ENCODE results near the gene LHFPL6. TPM values are rescaled to one million over a fixed set of nuclear protein-coding genes. Genes with fewer than 3 reads are reported as not detected.

The LHFPL6 gene
- total and polyA plus RNA-seq, 2 experiments from 2014 or later: 7.8 to 9.5 TPM

DNA sequence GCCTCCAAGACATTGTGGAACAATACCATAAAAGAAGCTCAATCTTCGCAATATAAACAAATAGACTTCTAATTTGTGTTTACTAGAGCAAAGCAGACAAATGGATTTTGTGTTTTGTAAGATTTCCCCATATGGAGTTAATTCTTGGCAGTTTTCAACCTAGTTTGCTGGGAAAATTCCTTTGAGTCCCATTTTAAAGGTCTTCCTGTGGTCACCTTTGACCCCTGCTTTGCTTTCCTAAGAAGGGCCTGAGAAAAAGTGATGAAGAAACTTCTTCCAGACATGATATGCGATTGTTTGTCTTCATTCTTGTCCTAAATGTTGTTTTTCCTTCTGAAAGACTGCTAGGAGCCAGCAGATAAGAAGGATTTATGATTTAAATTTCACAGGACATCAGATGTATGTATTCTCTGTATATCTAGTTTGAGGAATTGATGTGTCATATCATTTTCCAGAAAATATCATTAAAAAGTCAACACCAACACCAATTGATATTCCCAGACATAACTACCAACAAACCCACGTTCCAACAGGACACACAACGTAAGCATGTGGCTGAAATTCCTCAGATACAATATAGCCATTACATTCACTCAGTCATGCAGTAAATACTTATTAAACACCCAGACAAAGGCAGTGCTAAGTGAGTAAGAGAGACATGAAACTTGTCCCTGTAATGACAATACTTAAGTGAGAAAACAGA is 276.4 kb downstream of the LHFPL6 start (continued):
- TF ChIP-seq EZH2 (IDR thresholded peaks at IDR 0.05; ENCODE audit: low read depth, unreplicated experiment) (no peak), CREB1 (CRISPR knock-in tag; IDR thresholded peaks at IDR 0.05; ENCODE audit: low read depth) (no peak), ZNF114 (CRISPR knock-in tag; IDR thresholded peaks at IDR 0.05) (no peak), POLR2AphosphoS5 (IDR thresholded peaks at IDR 0.05; ENCODE audit: low read depth) (no peak), ZNF331 (CRISPR knock-in tag; IDR thresholded peaks at IDR 0.05; ENCODE audit: low read depth) (no peak)
- TF ChIP-seq, protein P1, sequence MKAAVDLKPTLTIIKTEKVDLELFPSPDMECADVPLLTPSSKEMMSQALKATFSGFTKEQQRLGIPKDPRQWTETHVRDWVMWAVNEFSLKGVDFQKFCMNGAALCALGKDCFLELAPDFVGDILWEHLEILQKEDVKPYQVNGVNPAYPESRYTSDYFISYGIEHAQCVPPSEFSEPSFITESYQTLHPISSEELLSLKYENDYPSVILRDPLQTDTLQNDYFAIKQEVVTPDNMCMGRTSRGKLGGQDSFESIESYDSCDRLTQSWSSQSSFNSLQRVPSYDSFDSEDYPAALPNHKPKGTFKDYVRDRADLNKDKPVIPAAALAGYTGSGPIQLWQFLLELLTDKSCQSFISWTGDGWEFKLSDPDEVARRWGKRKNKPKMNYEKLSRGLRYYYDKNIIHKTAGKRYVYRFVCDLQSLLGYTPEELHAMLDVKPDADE (IDR thresholded peaks at IDR 0.05): no peak
- TF ChIP-seq, protein P2, sequence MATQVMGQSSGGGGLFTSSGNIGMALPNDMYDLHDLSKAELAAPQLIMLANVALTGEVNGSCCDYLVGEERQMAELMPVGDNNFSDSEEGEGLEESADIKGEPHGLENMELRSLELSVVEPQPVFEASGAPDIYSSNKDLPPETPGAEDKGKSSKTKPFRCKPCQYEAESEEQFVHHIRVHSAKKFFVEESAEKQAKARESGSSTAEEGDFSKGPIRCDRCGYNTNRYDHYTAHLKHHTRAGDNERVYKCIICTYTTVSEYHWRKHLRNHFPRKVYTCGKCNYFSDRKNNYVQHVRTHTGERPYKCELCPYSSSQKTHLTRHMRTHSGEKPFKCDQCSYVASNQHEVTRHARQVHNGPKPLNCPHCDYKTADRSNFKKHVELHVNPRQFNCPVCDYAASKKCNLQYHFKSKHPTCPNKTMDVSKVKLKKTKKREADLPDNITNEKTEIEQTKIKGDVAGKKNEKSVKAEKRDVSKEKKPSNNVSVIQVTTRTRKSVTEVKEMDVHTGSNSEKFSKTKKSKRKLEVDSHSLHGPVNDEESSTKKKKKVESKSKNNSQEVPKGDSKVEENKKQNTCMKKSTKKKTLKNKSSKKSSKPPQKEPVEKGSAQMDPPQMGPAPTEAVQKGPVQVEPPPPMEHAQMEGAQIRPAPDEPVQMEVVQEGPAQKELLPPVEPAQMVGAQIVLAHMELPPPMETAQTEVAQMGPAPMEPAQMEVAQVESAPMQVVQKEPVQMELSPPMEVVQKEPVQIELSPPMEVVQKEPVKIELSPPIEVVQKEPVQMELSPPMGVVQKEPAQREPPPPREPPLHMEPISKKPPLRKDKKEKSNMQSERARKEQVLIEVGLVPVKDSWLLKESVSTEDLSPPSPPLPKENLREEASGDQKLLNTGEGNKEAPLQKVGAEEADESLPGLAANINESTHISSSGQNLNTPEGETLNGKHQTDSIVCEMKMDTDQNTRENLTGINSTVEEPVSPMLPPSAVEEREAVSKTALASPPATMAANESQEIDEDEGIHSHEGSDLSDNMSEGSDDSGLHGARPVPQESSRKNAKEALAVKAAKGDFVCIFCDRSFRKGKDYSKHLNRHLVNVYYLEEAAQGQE (IDR thresholded peaks at IDR 0.05; ENCODE audit: unreplicated experiment): no peak

DNA sequence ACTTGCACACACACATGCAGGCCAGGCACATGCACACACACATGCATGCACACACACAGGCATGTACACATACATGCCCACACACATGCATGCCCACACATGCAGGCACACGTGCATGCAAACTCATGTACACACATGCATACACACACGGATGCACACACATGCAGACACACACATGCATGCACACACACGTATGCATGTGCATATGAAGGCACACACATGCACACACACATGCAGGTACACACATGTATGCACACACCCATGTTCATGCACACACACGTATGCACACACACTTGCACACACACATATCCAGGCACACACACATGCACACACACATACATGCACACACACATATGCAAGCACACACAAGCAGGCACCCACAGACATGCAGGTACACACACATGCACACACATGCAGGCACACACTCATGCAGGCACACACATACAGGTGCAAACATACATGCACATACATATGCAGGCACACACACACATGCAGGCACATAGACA is 278.1 kb downstream of the LHFPL6 start:
- no peak for ATAC-seq
- Histone ChIP-seq H3F3A (replicated peaks; ENCODE audit: low read depth) (no peaks in the 10 kb centered on the region), H3K9me2 (ENCODE audit: insufficient read depth) (peaks cover 7% of the 10 kb centered on the region; the same call in 1 of the 2 replicates), H2AFZ (no peak overlapping the region), H3K36me3 (ENCODE audit: insufficient read depth) (no peaks in the 10 kb centered on the region), H3K4me2 (no peak overlapping the region), H3K27ac (ENCODE audit: low read depth) (no peak overlapping the region), H4K20me1 (replicated peaks; ENCODE audit: insufficient read depth) (no peaks in the 10 kb centered on the region), H3K27me3 (ENCODE audit: insufficient read depth) (no peaks in the 10 kb centered on the region), H3K79me2 (replicated peaks; ENCODE audit: insufficient read depth) (no peaks in the 10 kb centered on the region), H3K4me1 (ENCODE audit: insufficient read depth) (peaks cover 13% of the 10 kb centered on the region), H3K4me3 (no peak overlapping the region)
- Mint-ChIP-seq H3K27ac (no peak overlapping the region), H3K4me1 (peaks cover 18% of the 10 kb centered on the region), H3K4me3 (no peak overlapping the region), H3K9me3 (peaks cover 2% of the 10 kb centered on the region; the same call in 2 of the 3 replicates), H3K27me3 (ENCODE audit: insufficient read depth, low read depth, poor library complexity) (no peaks in the 10 kb centered on the region), H3K36me3 (ENCODE audit: low read depth) (peaks cover 2% of the 10 kb centered on the region)
- TF ChIP-seq, protein P3, sequence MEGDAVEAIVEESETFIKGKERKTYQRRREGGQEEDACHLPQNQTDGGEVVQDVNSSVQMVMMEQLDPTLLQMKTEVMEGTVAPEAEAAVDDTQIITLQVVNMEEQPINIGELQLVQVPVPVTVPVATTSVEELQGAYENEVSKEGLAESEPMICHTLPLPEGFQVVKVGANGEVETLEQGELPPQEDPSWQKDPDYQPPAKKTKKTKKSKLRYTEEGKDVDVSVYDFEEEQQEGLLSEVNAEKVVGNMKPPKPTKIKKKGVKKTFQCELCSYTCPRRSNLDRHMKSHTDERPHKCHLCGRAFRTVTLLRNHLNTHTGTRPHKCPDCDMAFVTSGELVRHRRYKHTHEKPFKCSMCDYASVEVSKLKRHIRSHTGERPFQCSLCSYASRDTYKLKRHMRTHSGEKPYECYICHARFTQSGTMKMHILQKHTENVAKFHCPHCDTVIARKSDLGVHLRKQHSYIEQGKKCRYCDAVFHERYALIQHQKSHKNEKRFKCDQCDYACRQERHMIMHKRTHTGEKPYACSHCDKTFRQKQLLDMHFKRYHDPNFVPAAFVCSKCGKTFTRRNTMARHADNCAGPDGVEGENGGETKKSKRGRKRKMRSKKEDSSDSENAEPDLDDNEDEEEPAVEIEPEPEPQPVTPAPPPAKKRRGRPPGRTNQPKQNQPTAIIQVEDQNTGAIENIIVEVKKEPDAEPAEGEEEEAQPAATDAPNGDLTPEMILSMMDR (conservative IDR thresholded peaks at IDR 0.05; ENCODE audit: low read depth in 2 of 2): no peak
- TF ChIP-seq STAT1 (IDR thresholded peaks at IDR 0.05; ENCODE audit: unreplicated experiment): no peak
- TF ChIP-seq EZH2 (IDR thresholded peaks at IDR 0.05; ENCODE audit: low read depth, unreplicated experiment): no peak
- no peak for DNase-seq (ENCODE audit: low spot score)

Data from GM23338 (cell line).